Measurements from ENCODE around the gene RGSL1. TPM values are rescaled to one million over a fixed set of nuclear protein-coding genes. Genes with fewer than 3 reads are reported as not detected.

RGSL1 gene
- not detected in 5 replicates for total RNA-seq (2022; extraction: Qiagen RNA extraction; ENCODE audit: low read depth)

DNA sequence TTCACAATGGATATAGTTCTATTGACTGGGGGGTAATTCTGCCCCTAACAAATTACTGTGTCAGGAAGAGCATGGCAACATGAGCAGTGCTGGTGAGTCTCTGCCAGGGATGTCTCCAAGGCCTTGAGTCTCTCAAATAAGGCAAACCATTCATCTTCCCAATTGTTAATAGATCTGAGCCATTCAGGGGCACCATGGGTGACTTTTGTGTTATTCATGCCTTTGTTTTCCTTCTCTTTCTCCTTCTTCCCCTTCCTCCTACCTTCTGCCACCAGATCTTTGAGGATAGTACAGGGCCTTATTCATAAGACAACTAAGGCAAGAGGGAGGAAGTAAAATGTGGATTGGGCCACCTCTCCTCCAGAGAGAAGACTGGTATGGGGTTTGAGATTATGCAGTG, at the start of gene RGSL1:
TSS of gene RGSL1 (plus strand) at position 60 of the 400 bp plus-strand sequence. CDS start at position 80, 20 bp downstream.

DNA sequence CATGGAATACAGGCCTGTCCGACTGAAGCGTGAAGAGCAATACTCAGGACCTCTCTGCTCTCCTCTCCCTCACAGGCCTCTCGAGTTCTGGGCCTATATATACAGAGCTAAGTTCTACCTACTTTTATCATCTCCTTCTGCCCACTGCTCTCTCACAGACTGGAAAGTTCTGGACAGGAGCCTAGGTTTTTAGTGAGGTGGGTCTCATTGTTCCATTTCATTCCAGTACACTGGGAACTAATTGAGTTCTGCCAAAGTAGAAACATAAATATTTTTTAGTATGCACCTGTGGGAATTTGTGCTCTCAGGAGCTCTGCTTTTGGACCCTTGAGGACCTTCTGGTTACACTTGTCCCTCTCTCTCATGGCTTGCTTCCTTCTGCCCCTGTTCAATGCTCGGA, 49.4 kb upstream of the RGSL1 start, which contains the start of gene TEDDM1:
TSS of gene TEDDM1 (minus strand) at position 101 of the 400 bp plus-strand sequence. CDS start 182 bp downstream, outside the sequence.

DNA sequence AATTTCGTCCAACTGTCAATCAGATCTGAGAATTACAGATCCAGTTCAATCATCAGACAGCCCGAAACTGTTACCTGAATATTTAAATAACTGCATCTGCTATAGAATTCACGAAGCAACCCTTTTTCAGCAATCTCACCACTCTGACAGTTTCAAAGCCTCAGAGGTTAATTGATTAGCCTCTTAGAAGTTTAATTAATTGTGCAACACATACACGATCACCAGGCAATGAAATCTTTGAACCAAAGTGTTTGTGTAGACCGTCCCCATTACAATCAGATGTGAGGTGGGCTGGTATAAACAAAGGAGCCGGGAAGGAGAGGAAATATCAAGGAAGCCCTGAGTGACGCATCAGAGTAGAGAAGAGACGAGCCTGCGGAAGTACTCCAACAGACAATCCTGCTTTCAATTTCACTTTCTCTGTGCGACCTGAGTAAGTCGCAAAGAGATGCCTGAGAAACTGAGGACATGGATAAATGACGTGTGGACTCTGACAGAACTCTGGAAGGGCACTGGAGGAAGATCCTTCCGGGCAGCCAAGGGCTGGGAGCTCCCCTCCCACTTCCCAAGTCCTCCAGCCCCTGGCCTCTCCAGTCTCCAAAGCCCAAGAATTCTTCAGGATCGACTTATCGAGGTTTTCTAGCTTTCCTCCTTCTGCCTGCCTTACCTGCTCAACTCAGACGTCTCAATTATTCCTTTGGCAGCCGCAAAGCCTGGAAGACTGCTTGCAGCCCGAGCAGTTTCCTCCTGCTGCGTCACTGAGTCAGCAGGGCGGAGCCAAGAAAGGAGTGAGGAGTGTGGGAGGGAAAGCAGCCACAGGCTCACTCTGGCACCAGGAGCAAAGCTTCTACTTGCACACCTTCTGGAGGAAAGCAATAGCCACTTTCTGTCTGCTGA, 138.8 kb downstream of the RGSL1 start, which contains the start of gene RNASEL:
TSS of gene RNASEL (minus strand) at position 757 of the 897 bp plus-strand sequence. CDS start 2,450 bp downstream, outside the sequence.

DNA sequence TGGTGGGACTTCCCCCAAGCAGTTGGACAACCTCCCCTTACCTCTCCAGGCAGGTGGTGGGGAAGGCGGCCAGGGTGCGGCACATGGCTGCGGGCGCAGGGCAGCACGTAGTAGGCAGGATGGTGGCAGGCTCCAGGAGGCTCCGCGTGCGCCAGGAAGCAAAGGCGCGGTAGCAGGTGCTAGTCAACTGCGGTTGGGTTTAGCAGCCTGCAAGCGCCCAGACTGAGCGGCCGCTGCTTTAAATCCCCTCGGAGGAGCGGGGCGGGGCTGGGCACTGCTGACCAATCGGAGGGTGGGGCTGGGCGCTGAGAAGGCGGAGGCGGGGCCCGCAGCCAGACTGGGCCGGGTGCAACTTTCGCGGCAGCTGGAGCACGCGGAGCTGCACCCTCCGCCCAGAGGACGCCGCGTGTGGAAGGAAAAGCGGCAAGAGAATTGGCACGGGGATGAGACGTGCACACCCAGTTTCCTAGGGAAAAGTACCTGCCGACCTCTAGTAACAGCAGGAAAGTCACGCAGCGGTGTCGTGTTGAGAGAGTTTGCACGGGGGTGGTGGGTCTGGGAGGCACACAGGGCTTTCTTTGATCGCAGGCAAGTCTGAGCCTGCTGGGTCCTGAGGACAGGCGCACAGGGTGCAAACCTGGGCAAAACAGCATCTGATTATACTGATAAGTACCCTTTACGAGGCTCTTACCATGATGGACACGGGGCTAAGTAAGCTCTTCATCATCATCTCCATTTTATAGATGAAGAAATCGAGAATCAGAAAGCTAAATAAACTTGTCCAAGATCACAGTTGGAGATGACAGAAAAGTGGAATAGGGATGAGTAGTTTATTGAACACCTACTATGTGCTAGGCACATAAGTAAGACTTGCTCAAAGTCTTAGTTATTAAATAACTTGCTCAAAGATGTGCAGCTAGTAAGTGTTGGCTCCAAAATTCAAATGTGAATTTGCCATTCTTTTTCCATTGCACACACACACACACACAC, 154.5 kb downstream of the RGSL1 start, which contains the start of gene RGS16:
TSS of gene RGS16 (minus strand) at position 215 of the 990 bp plus-strand sequence. CDS start at position 85, 130 bp downstream.

Other genes starting within 250 kb of the RGSL1 start
- gene GLUL, start 58.4 kb upstream of the RGSL1 start, total RNA-seq (2022; extraction: Qiagen RNA extraction; ENCODE audit: low read depth) = 15.5 to 23.8 TPM (median 18.7 TPM) in 5 replicates
- not detected in 5 replicates for gene TEDDM1, start 49.5 kb upstream of the RGSL1 start, total RNA-seq (2022; extraction: Qiagen RNA extraction; ENCODE audit: low read depth)
- gene RNASEL, start 139.1 kb downstream of the RGSL1 start, total RNA-seq (2022; extraction: Qiagen RNA extraction; ENCODE audit: low read depth) = 1.3 to 2.4 TPM (median 2.2 TPM) in 5 replicates
- 0.14 to 0.33 TPM (median 0.24 TPM) in 5 replicates for gene RGS16, start 154.2 kb downstream of the RGSL1 start, total RNA-seq (2022; extraction: Qiagen RNA extraction; ENCODE audit: low read depth)
- not detected in 5 replicates for gene RGS8, start 234.4 kb downstream of the RGSL1 start, total RNA-seq (2022; extraction: Qiagen RNA extraction; ENCODE audit: low read depth)